Measurements from ENCODE around the gene PPOX. TPM values are rescaled to one million over a fixed set of nuclear protein-coding genes. Genes with fewer than 3 reads are reported as not detected.

Gene PPOX
- total RNA-seq (10 to 100 TPM; 20.1 to 37.9 (median 24.2) TPM), polyA plus RNA-seq (10 to 100 TPM; 21.1 to 29.6 TPM)
- long read RNA-seq, donor 1, transcript PPOX-202 (13 exons, 1,740 nt), result major isoform, 33 of 95 reads
- long read RNA-seq, donor 1, partial matches to known transcripts, result 4 of 95 reads
- long read RNA-seq, donor 1, other reads (novel, unspliced or antisense), result 55 of 95 reads
- long read RNA-seq, donor 2, partial matches to known transcripts, result 150 of 172 reads
- long read RNA-seq, donor 2, other reads (novel, unspliced or antisense), result 16 of 172 reads
- long read RNA-seq, donor 3, partial matches to known transcripts, result 5 of 36 reads
- long read RNA-seq, donor 3, other reads (novel, unspliced or antisense), result 25 of 36 reads

DNA sequence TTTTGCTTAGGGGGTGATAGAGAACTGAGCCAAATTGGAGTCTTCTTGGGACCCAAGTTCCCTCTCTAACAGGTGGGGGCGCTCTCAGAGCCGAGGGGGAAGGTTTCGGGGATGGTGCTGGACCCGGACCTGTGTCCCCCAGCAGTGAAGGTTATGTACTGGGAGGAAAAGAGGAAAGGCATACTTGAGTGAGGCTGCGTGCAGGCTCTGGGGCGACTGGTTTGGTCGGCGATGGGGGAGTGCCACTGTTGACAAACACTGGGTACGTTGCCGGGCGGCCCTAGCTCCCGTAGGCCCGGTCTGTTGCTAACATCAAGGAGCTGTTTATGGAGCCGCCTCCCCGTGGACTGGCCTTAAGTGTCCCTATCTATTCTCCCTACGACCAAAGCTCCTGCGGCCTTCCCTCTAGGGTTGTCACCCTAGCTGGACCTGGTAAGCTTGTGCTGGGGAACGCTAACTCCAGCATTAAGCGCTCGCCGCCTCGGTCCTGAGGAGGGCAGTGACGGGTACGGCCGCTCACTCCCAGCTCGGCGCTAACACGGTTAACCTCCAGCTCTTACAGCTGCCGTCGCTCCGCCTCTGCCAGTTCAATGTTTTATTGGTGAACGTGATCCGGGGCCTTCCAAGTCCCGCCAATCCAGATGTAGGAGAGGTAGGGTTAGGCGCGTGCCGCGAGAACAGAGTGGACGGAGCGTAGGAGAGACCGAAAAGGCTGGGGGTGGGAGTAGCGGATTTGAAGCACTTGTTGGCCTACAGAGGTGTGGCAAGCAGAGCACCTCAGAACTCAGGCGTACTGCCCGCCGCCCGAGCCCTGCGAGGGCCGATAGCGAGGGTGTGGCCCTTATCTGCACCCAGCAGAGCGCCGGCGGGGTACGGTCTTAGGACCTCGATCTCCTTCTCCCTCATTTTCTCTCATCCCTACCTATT is at the start of gene PPOX:
Gene PPOX, plus strand, starts transcription at position 685 of the 927 bp plus-strand sequence. CDS start 422 bp downstream, outside the sequence.
- Histone ChIP-seq H3K4me1 (ENCODE audit: insufficient read depth) (peaks cover 4% of the 10 kb centered on the region), H3K4me3 (peak within 1 kb of the TSS; percentile 93), H3K9me3 (no peaks in the 10 kb centered on the region), H3K36me3 (no peaks in the 10 kb centered on the region), H3K27me3 (no peaks in the 10 kb centered on the region), H3K27ac (peak within 1 kb of the TSS; percentile 73 to 79)
- WGBS, 3 donors, result 0 to 1% (median 0%) methylated on average over 47 to 54 of the region's 54 CpGs
- peak; percentile 91 to 96 (median 93) for DNase-seq
- intact Hi-C loops (cut with DNase I), result no loop called here
- no peak for TF ChIP-seq EP300 (IDR thresholded peaks at IDR 0.05)
- TF ChIP-seq, protein P1, sequence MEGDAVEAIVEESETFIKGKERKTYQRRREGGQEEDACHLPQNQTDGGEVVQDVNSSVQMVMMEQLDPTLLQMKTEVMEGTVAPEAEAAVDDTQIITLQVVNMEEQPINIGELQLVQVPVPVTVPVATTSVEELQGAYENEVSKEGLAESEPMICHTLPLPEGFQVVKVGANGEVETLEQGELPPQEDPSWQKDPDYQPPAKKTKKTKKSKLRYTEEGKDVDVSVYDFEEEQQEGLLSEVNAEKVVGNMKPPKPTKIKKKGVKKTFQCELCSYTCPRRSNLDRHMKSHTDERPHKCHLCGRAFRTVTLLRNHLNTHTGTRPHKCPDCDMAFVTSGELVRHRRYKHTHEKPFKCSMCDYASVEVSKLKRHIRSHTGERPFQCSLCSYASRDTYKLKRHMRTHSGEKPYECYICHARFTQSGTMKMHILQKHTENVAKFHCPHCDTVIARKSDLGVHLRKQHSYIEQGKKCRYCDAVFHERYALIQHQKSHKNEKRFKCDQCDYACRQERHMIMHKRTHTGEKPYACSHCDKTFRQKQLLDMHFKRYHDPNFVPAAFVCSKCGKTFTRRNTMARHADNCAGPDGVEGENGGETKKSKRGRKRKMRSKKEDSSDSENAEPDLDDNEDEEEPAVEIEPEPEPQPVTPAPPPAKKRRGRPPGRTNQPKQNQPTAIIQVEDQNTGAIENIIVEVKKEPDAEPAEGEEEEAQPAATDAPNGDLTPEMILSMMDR (IDR thresholded peaks at IDR 0.05), result peak; percentile 30 to 36 (median 36)
- peak; percentile 76 for TF ChIP-seq POLR2A (IDR thresholded peaks at IDR 0.05)

DNA sequence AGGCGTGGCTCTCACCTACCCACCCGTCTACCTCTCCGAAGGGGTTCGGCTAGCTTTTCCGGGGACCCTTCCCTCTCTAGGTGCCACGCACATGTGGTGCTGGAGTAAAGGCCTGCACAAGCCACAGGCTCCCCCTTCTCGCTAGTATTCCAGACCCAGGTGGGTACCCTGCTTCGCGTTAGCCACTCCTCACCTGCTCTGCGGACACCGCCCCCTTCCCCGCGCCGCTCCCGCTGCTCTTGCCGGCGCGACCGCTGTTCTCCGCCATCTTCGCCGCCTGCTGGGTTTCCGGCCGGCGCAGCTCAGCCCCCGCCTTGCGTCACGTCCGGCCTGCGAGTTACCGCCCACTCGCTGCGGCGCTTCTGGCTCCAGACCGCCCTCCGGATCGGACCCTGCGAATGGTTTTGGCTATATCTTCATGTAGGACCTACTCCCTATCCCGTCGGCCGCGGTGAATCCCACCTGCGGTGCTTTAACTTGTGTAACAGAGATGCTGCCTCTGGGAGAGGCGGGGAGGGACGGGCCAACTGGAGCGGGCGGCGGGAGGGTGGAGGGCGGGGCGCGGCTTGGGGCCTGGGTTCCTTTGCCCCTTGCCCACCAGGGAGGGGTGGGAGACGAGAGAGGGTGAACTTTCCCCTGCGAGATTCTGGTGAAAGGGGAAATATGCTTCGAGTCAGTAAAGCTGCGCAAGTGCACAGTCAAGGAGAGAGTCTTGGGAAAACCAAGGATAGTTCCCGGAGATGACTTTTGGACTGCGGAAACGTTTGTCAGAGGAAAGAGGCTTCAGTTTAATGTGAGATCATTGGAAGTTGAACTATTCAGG is 48.3 kb upstream of the PPOX start, which contains the start of the genes NIT1 and PFDN2:
Gene NIT1, plus strand, starts transcription at position 347 of the 823 bp plus-strand sequence. Its CDS starts 72 bp downstream, at position 419.
Gene PFDN2, minus strand, starts transcription at position 279 of the 823 bp plus-strand sequence. Its CDS starts 11 bp downstream, at position 268.
- H3K4me1 ChIP-seq (ENCODE audit: insufficient read depth), result peaks cover 23% of the 10 kb centered on the region
- intact Hi-C loops (cut with DNase I), result no loop called here
- WGBS, 3 donors, result 1% methylated on average over 58 of the region's 58 CpGs

DNA sequence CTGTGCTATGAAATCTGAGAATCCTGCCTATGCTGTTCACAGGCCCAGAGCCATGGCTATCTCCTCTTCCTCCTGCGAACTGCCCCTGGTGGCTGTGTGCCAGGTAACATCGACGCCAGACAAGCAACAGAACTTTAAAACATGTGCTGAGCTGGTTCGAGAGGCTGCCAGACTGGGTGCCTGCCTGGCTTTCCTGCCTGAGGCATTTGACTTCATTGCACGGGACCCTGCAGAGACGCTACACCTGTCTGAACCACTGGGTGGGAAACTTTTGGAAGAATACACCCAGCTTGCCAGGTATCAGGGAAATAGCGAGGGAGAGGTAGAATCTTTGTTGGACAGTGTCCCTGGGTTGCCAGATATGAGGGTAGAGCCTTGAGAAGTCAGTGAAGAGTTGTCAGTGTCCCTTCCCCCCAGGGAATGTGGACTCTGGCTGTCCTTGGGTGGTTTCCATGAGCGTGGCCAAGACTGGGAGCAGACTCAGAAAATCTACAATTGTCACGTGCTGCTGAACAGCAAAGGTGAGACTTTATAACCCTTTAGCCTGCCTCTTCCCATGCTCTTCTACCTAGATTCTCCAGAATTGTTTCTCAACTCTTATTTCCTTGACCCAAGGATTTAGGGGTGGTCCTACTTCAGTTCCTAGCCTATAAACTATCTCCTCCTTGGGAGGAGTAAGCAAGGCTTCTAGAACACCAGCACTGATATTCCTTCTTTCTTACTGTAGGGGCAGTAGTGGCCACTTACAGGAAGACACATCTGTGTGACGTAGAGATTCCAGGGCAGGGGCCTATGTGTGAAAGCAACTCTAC is 46.9 kb upstream of the PPOX start:
- DNase-seq, result peak in 3 of 5 donors; percentile 49 to 69 (median 49)
- peak overlapping the region; percentile 87 for H3K4me3 ChIP-seq
- no peaks in the 10 kb centered on the region for H3K36me3 ChIP-seq
- no peaks in the 10 kb centered on the region for H3K27me3 ChIP-seq
- intact Hi-C loops (cut with DNase I), result no loop called here
- TF ChIP-seq EP300 (IDR thresholded peaks at IDR 0.05), result no peak
- TF ChIP-seq, protein P1 (IDR thresholded peaks at IDR 0.05), result peak in 1 of 3 donors; percentile 11
- H3K27ac ChIP-seq, result peak overlapping the region in 1 of 2 donors; percentile 16
- H3K4me1 ChIP-seq (ENCODE audit: insufficient read depth), result peaks cover 23% of the 10 kb centered on the region
- no peaks in the 10 kb centered on the region for H3K9me3 ChIP-seq
- 17 to 30% (median 23%) methylated on average over 10 of the region's 10 CpGs for WGBS, 3 donors

More for the DNA sequence above, 48.3 kb upstream of the PPOX start, which contains the start of the genes NIT1 and PFDN2:
- Histone ChIP-seq H3K27ac (peak within 1 kb of the TSS; percentile 77 to 82), H3K4me3 (peak within 1 kb of the TSS; percentile 87), H3K9me3 (no peaks in the 10 kb centered on the region), H3K36me3 (no peaks in the 10 kb centered on the region), H3K27me3 (no peaks in the 10 kb centered on the region)
- DNase-seq, result peak; percentile 84 to 92 (median 88)
- TF ChIP-seq POLR2A (IDR thresholded peaks at IDR 0.05) (peak; percentile 94), EP300 (IDR thresholded peaks at IDR 0.05) (peak; percentile 17)
- TF ChIP-seq, protein P1 (IDR thresholded peaks at IDR 0.05), result peak in 1 of 3 donors; percentile 17

Data from ovary (tissue), 10 donors.